MCF 10A (cell line): ENCODE measurements around the gene PTX3. TPM values are rescaled to one million over a fixed set of nuclear protein-coding genes. Genes with fewer than 3 reads are reported as not detected.
A peak's percentile ranks its signal among the peaks of the same experiment; 100 is the strongest.

Experiments used
- BruUV-seq: library from RNA; stranded (reverse); fragments of 400-500 nt; replicated peaks from 2 replicates; lab custom pipeline; 2021; lab: Mats Ljungman, UMichigan
- CTCF ChIA-PET: fragments of 300-600 bp; sonication (Branson Sonifier 250); formaldehyde crosslinking; extraction: SDS; loops from one replicate; lab custom pipeline; 2021; ENCODE audit warnings: antibody characterized with exemption, inconsistent platforms; lab: Yijun Ruan, JAX
- POLR2A ChIA-PET: fragments of 300-600, 350-650 bp; sonication (Branson Sonifier 250); formaldehyde crosslinking; extraction: SDS; loops from one replicate; lab custom pipeline; 2020; ENCODE audit warnings: antibody characterized with exemption, inconsistent platforms; lab: Yijun Ruan, JAX
- DNase-seq: peaks from one replicate; pipeline ENCODE4 v3.0.0-alpha.2; 2018; ENCODE audit not compliant: unreplicated experiment
- H3K27ac Mint-ChIP-seq: one replicate; pipeline ENCODE4 v1.8.0; 2022; ENCODE audit warnings: mild to moderate bottlenecking, low read depth, mixed read lengths; ENCODE audit not compliant: unreplicated experiment
- H3K27me3 Mint-ChIP-seq: one replicate; pipeline ENCODE4 v1.8.0; 2022; ENCODE audit warnings: mixed read lengths; ENCODE audit not compliant: insufficient read depth, unreplicated experiment
- H3K36me3 Mint-ChIP-seq: one replicate; pipeline ENCODE4 v1.8.0; 2022; ENCODE audit warnings: mild to moderate bottlenecking, moderate library complexity, mixed read lengths; ENCODE audit not compliant: insufficient read depth, unreplicated experiment
- H3K4me1 Mint-ChIP-seq: one replicate; pipeline ENCODE4 v1.8.0; 2022; ENCODE audit warnings: mixed read lengths; ENCODE audit not compliant: insufficient read depth, unreplicated experiment
- H3K4me3 Mint-ChIP-seq: one replicate; pipeline ENCODE4 v1.8.0; 2022; ENCODE audit warnings: mild to moderate bottlenecking, moderate library complexity, mixed read lengths; ENCODE audit not compliant: unreplicated experiment
- H3K9me3 Mint-ChIP-seq: one replicate; pipeline ENCODE4 v1.8.0; 2022; ENCODE audit warnings: mixed read lengths; ENCODE audit not compliant: unreplicated experiment
- intact Hi-C: fragments of 100-400 bp; cut with micrococcal nuclease; formaldehyde crosslinking; loops from 2 replicates; pipeline ENCODE4 v1.14.1; 2022
- total RNA-seq: library from RNA; stranded (reverse); gene quantifications from 2 replicates; pipeline ENCODE4 v1.2.3, GENCODE V29; 2022
- TF ChIP-seq, protein P1 (sequence below): fragments of 200-600 bp; IDR thresholded peaks from one replicate; pipeline ENCODE4 v1.8.0; 2022; ENCODE audit warnings: antibody characterized with exemption, mild to moderate bottlenecking; ENCODE audit not compliant: unreplicated experiment

The PTX3 gene
- total RNA-seq, 1 experiment from 2014 or later, result 217 TPM

GRCh38 chr3:157407769-157408168, 28.9 kb upstream of the PTX3 start:
- intact Hi-C loops, result no loop called here

GRCh38 chr3:157408499-157409149, 28.0 kb upstream of the PTX3 start:
- TF ChIP-seq, protein P1, sequence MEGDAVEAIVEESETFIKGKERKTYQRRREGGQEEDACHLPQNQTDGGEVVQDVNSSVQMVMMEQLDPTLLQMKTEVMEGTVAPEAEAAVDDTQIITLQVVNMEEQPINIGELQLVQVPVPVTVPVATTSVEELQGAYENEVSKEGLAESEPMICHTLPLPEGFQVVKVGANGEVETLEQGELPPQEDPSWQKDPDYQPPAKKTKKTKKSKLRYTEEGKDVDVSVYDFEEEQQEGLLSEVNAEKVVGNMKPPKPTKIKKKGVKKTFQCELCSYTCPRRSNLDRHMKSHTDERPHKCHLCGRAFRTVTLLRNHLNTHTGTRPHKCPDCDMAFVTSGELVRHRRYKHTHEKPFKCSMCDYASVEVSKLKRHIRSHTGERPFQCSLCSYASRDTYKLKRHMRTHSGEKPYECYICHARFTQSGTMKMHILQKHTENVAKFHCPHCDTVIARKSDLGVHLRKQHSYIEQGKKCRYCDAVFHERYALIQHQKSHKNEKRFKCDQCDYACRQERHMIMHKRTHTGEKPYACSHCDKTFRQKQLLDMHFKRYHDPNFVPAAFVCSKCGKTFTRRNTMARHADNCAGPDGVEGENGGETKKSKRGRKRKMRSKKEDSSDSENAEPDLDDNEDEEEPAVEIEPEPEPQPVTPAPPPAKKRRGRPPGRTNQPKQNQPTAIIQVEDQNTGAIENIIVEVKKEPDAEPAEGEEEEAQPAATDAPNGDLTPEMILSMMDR, result no peak
- CTCF ChIA-PET, result interaction anchor here (0.6 kb wide), 1 partner anchor 186 kb away, joined by 3 read pairs; no protein-coding TSS in a partner anchor
- DNase-seq, result peak; percentile 74

More at GRCh38 chr3:157407769-157408168, 28.9 kb upstream of the PTX3 start:
- peak; percentile 7 for DNase-seq
- H3K4me1 Mint-ChIP-seq, result peaks cover 12% of the 10 kb centered on the region
- POLR2A ChIA-PET, result no interaction called here
- no peak overlapping the region for H3K27ac Mint-ChIP-seq
- BruUV-seq, result no TSS peak
- no peaks in the 10 kb centered on the region for H3K27me3 Mint-ChIP-seq
- TF ChIP-seq, protein P1, result no peak
- CTCF ChIA-PET, result interaction anchor here (1.2 kb wide), 1 partner anchor 14 kb away, joined by 4 read pairs; no protein-coding TSS in a partner anchor
- no peak overlapping the region for H3K4me3 Mint-ChIP-seq
- no peaks in the 10 kb centered on the region for H3K9me3 Mint-ChIP-seq
- H3K36me3 Mint-ChIP-seq, result no peaks in the 10 kb centered on the region

DNA sequence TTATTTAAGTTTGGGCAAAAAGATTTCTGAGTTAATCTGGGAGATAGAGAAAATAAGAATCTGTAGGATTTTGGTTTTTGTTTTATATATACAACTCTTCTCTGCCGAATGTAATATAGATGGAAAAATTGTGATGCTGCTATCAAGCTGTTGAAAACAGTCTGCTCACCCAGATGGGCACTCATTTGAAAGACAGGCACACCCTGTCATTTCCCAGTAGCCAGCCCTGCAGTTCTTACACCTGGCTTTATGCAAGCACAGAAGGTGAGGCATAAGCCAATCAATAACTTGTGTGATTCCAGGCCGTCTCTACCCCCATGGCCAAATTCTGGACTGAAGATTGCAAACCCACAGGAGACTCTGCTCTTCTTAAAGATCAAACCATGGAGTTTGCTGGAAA, 27.1 kb upstream of the PTX3 start:
- BruUV-seq, result no TSS peak
- TF ChIP-seq, protein P1, result no peak
- Mint-ChIP-seq H3K4me3 (no peak overlapping the region), H3K36me3 (no peaks in the 10 kb centered on the region), H3K27me3 (no peaks in the 10 kb centered on the region), H3K4me1 (peaks cover 12% of the 10 kb centered on the region), H3K27ac (no peak overlapping the region), H3K9me3 (no peaks in the 10 kb centered on the region)
- DNase-seq, result no peak
- intact Hi-C loops, result no loop called here
- ChIA-PET CTCF (no interaction called here), POLR2A (interaction anchor here (1.8 kb wide), 1 partner anchor 28 kb away, joined by 8 read pairs; the partner anchor contains the start of gene PTX3)

More at GRCh38 chr3:157408499-157409149, 28.0 kb upstream of the PTX3 start:
- H3K4me1 Mint-ChIP-seq, result peaks cover 12% of the 10 kb centered on the region
- no peak overlapping the region for H3K4me3 Mint-ChIP-seq
- POLR2A ChIA-PET, result interaction anchor here (0.7 to 1.2 kb wide), 3 partner anchors 15 to 28 kb away, joined by 3 to 5 read pairs (median 3); partner anchors contain the start of gene PTX3
- H3K9me3 Mint-ChIP-seq, result no peaks in the 10 kb centered on the region
- intact Hi-C loops, result no loop called here
- no peaks in the 10 kb centered on the region for H3K27me3 Mint-ChIP-seq
- BruUV-seq, result no TSS peak
- no peaks in the 10 kb centered on the region for H3K36me3 Mint-ChIP-seq
- no peak overlapping the region for H3K27ac Mint-ChIP-seq

DNA sequence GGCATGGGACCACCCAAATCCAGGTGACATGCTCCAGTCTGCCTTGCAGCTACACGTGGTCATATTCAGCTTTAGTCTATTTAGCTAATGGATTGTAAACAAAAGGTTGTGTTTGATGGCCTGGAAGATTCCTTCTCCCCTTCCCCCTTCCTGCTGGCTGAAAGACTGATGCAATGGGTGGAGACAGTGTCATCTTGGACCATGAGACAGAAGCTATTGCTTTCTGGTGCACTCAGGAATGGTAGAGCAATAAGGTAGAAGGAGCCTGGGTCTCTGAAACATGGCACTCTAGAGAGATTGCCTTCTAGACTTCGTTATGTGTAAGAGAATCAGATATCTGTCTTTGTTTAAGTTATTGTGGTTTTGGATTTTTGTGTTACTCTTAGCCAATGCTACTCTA, 25.7 kb upstream of the PTX3 start:
- Mint-ChIP-seq H3K4me1 (peaks cover 12% of the 10 kb centered on the region), H3K4me3 (no peak overlapping the region), H3K27ac (no peak overlapping the region), H3K36me3 (no peaks in the 10 kb centered on the region), H3K27me3 (no peaks in the 10 kb centered on the region), H3K9me3 (no peaks in the 10 kb centered on the region)
- intact Hi-C loops, result no loop called here
- ChIA-PET POLR2A (interaction anchor here (1.8 kb wide), 1 partner anchor 26 kb away, joined by 8 read pairs; the partner anchor contains the start of gene PTX3), CTCF (no interaction called here)
- TF ChIP-seq, protein P1, result no peak
- no TSS peak for BruUV-seq
- no peak for DNase-seq
